Progenitor cell of endocrine pancreas (in vitro differentiated cells): ENCODE measurements around the gene RNH1. TPM values are rescaled to one million over a fixed set of nuclear protein-coding genes. Genes with fewer than 3 reads are reported as not detected.
A peak's percentile ranks its signal among the peaks of the same experiment; 100 is the strongest.

Experiments
- DNase-seq: peaks from one replicate; pipeline ENCODE4 v3.0.0; 2021; ENCODE audit warnings: low spot score; ENCODE audit not compliant: unreplicated experiment
- H3K27ac Mint-ChIP-seq: 2 replicates; pipeline ENCODE4 v1.8.0; 2021; ENCODE audit warnings: mild to moderate bottlenecking, moderate library complexity, mixed read lengths
- H3K27me3 Mint-ChIP-seq: 2 replicates; pipeline ENCODE4 v1.8.0; 2021; ENCODE audit warnings: mixed read lengths
- H3K36me3 Mint-ChIP-seq: 2 replicates; pipeline ENCODE4 v1.8.0; 2022; ENCODE audit warnings: mixed read lengths; ENCODE audit not compliant: insufficient read depth
- H3K4me1 Mint-ChIP-seq: 2 replicates; pipeline ENCODE4 v1.8.0; 2021; ENCODE audit warnings: low read depth, mixed read lengths
- H3K4me3 Mint-ChIP-seq: 2 replicates; pipeline ENCODE4 v1.8.0; 2021; ENCODE audit warnings: low read depth, mild to moderate bottlenecking, moderate library complexity, mixed read lengths
- H3K9me3 Mint-ChIP-seq: 2 replicates; pipeline ENCODE4 v1.8.0; 2021; ENCODE audit warnings: low read depth, mixed read lengths
- total RNA-seq: library from RNA; stranded (reverse); gene quantifications from 2 replicates; pipeline ENCODE4 v1.2.1, GENCODE V29; 2021
- TF ChIP-seq, protein P1 (sequence below): fragments of 200-600 bp; sonication (generic); IDR thresholded peaks from one replicate; pipeline ENCODE4 v1.5.0; 2021; ENCODE audit warnings: antibody characterized with exemption, mild to moderate bottlenecking; ENCODE audit not compliant: unreplicated experiment

The RNH1 gene
- total RNA-seq, 1 donor from 2014 or later = 49.4 TPM

DNA sequence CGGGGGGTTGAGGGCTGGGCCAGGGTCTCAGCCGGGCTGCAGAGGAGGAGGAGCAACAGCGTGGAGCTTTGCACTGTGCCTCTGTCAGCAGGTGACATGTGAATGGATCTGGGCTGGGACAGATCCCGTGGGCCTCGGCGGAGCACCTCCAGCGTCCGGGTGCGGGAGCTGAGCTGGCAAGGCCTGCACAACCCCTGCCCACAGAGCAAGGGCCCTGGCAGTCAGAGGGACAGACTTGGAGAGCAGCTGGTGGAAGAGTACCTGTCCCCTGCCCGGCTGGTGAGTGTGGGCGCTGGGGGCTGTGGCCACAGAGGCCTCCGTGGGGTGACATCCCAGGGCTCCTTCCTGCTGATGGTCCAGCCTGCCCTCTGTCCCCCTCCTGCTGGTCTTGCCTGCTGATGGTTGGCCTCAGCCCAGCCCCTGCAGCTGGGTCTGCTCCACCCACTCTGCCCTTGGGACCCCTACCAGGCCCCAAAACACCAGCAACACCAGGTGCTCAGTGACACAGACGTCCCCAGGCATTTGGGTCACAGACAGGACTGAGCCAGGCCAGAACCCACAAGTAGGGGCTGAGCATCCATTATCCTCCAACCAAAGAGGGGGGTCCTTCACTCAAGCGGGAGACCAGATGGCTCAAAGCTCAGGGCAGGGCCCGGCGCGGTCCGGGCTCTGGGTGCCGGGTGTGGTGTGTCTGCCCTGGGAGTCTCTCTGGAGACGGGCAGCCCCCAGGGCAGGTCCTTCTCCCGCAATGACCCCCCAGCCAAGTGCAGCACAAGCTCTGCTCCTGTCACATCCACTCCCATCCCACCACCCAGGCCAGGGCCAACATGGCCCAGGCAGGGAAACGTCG lies 33.8 kb upstream of the RNH1 start:
- no peak for DNase-seq
- H3K4me3 Mint-ChIP-seq = no peak overlapping the region
- no peaks in the 10 kb centered on the region for H3K9me3 Mint-ChIP-seq
- H3K4me1 Mint-ChIP-seq = peaks cover 6% of the 10 kb centered on the region
- TF ChIP-seq, protein P1, sequence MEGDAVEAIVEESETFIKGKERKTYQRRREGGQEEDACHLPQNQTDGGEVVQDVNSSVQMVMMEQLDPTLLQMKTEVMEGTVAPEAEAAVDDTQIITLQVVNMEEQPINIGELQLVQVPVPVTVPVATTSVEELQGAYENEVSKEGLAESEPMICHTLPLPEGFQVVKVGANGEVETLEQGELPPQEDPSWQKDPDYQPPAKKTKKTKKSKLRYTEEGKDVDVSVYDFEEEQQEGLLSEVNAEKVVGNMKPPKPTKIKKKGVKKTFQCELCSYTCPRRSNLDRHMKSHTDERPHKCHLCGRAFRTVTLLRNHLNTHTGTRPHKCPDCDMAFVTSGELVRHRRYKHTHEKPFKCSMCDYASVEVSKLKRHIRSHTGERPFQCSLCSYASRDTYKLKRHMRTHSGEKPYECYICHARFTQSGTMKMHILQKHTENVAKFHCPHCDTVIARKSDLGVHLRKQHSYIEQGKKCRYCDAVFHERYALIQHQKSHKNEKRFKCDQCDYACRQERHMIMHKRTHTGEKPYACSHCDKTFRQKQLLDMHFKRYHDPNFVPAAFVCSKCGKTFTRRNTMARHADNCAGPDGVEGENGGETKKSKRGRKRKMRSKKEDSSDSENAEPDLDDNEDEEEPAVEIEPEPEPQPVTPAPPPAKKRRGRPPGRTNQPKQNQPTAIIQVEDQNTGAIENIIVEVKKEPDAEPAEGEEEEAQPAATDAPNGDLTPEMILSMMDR = no peak
- peaks cover 2% of the 10 kb centered on the region for H3K36me3 Mint-ChIP-seq
- no peak overlapping the region for H3K27ac Mint-ChIP-seq
- H3K27me3 Mint-ChIP-seq = no peaks in the 10 kb centered on the region

DNA sequence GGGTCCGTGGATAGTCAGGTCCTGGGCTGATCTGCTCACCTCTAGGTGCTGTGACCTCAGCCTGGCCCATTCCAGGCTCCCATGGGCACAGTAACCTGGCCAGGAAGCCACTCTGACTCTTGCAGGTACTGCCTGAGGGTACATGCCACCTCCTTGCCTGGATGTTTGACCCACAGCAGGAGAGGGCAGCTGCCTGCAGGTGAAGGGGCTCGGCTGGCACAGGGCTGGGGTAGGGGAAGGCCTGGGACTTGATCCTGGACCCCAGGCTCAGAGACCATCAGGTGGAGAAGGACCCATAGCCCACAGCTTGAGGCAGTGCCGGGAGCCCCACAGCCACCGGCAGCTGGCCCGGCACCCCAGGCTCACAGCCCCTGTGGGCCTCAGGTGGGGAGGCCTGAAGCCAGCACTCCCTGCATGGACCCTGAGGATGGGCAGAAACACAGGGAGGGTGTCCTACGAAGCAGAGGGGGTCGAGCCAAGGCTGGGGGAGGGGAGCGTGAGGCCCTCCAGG lies 33.0 kb upstream of the RNH1 start:
- Mint-ChIP-seq H3K27ac (no peak overlapping the region), H3K27me3 (no peaks in the 10 kb centered on the region), H3K36me3 (peaks cover 2% of the 10 kb centered on the region), H3K4me3 (no peak overlapping the region), H3K9me3 (no peaks in the 10 kb centered on the region), H3K4me1 (peaks cover 6% of the 10 kb centered on the region)
- TF ChIP-seq, protein P1 = no peak
- DNase-seq = no peak

- TF ChIP-seq, protein P1 = no peak
- no peaks in the 10 kb centered on the region for H3K27me3 Mint-ChIP-seq
- no peaks in the 10 kb centered on the region for H3K9me3 Mint-ChIP-seq
- H3K36me3 Mint-ChIP-seq = peaks cover 2% of the 10 kb centered on the region
- no peak overlapping the region for H3K27ac Mint-ChIP-seq
- peak overlapping the region; percentile 55 for H3K4me3 Mint-ChIP-seq
- no peak for DNase-seq
- H3K4me1 Mint-ChIP-seq = peaks cover 6% of the 10 kb centered on the region
Observed at GRCh38 chr11:538431-539051, 31.5 kb upstream of the RNH1 start.

GRCh38 chr11:537622-538430 lies 30.8 kb upstream of the RNH1 start:
- no peaks in the 10 kb centered on the region for H3K27me3 Mint-ChIP-seq
- TF ChIP-seq, protein P1 = no peak
- H3K36me3 Mint-ChIP-seq = peaks cover 2% of the 10 kb centered on the region

More at GRCh38 chr11:537622-538430, 30.8 kb upstream of the RNH1 start:
- DNase-seq = no peak
- Mint-ChIP-seq H3K27ac (no peak overlapping the region), H3K9me3 (no peaks in the 10 kb centered on the region), H3K4me1 (peaks cover 6% of the 10 kb centered on the region), H3K4me3 (peak overlapping the region; percentile 55)
